Stimulated activated CD4-positive, alpha-beta T cell treated with anti-CD3 and anti-CD28 coated beads, Interleukin-1b, Interleukin-23, amount 100 ng/mL, for 24 hours (primary cell): ENCODE measurements around the gene EMP2.
"Not testable (repeated sequence)": the region's sequence is repeated elsewhere in the genome, so short reads cannot be mapped to it uniquely, and the experiment has no call there.

ENCODE experiments used
- DNase-seq, 4 experiments: peaks; one replicate each; pipeline ENCODE4 v3.0.0-alpha.2; 2020; ENCODE audit warnings: low read depth in 4 of 4, low spot score in 1 of 4

Gene EMP2, protein sequence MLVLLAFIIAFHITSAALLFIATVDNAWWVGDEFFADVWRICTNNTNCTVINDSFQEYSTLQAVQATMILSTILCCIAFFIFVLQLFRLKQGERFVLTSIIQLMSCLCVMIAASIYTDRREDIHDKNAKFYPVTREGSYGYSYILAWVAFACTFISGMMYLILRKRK

GRCh38 chr16:10579965-10580882 lies at the start of gene EMP2:
EMP2 (minus strand) TSS chr16:10580598; CDS start chr16:10547617, 32,981 bp downstream.
- no peak for DNase-seq

GRCh38 chr16:10629592-10629963 lies 49.2 kb upstream of the EMP2 start:
- no peak for DNase-seq

- no peak for DNase-seq
Measured at GRCh38 chr16:10625595-10626357, 45.4 kb upstream of the EMP2 start.

GRCh38 chr16:10624527-10624926 lies 44.1 kb upstream of the EMP2 start:
- DNase-seq: no peak

DNA sequence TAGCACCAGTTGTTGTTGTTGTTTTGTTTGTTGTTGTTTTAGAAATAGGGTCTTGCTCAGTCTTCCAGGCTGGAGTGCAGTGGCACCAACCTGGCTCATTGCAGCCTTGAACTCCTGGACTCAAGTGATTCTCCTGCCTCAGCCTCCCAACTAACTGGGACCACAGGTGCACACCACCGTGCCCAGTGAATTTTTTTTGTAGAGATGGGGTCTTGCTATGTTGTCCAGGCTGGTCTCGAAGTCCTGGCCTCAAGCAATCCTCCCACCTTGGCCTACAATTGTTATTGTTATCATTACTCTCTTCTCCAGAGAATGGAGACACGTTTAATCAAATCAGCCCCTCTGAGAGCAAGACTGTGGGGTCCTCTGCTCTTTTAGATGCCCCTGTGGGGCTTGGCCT lies 42.7 kb upstream of the EMP2 start:
- no peak for DNase-seq

DNA sequence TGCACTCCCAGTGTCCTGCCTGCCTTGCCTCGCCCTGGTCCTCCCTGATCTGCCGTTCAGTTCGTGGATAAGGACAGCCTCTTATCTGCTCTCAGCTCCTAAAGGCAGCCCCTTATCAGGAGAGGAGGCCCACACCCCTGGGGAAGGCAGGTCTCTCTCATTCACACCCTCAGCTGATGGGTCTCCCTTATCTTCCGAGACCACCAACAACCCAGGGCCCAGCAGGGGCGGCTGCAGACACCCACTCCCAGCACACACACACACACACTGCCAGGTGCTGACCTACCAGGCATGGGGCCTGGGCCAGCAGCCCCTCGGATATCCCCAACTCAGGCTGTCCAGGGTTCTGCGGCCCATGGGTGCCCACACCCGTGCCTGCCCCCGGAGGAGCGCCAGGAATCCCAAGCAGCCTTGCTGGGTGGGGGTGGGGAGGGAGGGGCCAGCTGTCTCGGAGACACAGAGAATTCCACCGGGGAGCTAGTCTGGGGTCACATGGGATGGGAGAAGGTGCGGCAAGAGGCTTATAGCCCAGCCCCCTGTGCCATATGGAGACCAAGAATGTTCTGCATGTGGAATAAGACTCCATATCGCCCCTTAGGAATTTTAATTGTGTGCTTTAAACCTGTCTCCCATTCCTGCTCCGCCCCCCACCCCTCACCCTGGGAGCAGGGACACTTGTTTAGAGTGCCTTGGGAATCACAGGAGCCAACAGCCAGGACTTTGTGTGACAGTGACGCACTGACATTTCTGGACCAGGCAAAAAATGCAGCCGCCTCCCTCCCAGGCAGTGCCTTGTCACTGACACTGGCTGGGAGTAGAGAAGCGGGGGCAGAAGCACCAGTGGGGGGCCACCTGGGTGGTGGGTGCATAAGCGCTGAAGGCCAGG lies 41.9 kb upstream of the EMP2 start:
- DNase-seq: no peak

DNA sequence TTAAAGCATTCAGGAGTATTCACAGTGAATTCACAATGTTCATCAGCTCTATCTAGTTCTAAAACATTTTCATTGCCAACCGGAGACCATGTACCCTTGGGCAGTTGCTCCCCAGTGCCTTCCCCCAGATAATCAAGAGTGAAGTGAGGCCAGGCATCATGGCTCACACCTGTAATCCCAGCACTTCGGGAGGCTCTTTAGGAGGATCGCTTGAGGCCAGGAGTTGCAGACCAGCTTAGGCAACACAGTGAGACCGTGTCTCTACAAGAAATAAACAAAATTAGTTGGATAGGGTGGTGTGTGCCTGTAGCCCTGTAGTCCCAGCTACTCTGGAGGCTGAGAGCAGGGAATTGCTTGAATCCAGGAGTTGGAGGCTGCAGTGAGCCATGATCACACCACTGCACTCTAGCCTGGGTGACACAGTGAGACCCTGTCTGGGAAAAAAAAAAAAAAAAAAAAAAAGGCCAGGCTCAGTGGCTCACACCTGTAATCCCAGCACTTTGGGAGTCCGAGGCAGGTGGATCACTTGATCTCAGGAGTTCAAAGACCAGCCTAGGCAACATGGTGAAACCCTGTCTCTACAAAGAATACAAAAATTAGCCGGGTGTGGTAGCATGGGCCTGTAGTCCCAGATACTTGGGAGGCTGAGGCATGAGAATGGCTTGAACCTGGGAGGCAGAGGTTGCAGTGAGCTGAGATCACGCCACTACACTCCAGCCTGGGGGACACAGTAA lies 41.0 kb upstream of the EMP2 start:
- DNase-seq: not testable (repeated sequence)

- no peak for DNase-seq
Measured at GRCh38 chr16:10620120-10620519, 39.7 kb upstream of the EMP2 start.

DNA sequence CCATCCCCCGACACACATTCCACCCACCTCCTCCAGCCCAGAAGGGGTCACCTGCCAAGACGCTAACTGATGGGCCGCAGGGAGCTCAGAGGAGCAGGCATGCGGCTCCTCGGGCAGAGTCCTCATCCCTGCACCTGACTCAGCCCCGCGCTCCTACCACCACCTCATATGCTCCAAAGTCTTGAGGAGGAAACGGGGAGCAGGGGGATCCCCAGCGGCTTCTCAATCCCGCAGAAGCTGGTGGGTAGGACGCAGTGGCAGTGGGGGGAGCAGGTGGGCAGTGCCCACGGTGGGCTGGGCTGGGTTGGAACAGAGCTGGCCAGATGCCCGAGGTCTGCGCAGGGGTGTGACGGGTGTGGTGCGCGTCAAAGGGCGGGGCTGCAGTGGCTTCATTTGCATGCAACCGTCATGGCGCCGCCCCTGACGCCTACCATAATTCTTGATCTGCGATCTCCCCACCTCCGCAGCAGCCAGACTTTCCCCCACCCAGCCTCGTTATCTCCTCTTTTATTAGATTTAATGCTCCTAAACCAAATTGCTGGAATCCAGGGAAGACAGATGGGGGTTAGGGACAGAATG lies 39.0 kb upstream of the EMP2 start:
- peak in 1 of 4 experiments; percentile 7 for DNase-seq

- no peak for DNase-seq
Measured at GRCh38 chr16:10618710-10619209, 38.4 kb upstream of the EMP2 start.

DNA sequence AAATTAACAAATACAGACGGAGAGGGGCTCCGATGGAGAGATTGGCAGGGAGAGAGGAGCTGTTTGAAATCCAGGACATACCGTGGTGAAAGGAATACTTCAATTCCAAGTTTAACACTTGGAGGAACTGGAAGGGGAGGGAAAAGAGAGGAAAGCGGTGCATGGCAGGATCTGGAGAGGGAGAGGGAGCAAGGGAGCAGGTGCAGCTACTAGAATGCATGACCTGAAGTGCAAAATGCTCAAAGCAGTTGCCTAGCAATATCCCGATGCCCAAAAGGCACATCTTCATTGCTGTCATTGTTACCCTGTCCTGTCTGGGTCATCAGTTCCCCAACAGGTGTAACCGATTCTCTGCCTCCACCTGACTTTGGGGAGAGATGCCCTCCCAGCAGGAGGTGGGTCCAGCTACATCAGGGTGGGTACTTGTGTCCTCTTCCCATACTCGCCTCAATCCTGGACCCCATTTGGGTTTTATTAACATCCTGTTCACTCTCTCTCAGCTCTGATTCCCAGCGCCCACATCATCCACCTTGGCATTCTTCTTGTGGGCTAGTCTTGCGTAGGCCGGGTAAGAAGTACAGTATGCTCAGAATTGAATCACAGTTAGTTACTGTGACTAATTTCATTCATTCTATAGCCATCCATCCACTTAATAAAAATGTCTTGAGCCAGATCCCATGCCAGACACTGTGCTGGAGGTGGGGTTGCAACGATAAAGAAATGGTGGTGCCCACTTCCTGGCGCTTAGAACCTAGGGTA lies 37.4 kb upstream of the EMP2 start:
- no peak for DNase-seq

DNA sequence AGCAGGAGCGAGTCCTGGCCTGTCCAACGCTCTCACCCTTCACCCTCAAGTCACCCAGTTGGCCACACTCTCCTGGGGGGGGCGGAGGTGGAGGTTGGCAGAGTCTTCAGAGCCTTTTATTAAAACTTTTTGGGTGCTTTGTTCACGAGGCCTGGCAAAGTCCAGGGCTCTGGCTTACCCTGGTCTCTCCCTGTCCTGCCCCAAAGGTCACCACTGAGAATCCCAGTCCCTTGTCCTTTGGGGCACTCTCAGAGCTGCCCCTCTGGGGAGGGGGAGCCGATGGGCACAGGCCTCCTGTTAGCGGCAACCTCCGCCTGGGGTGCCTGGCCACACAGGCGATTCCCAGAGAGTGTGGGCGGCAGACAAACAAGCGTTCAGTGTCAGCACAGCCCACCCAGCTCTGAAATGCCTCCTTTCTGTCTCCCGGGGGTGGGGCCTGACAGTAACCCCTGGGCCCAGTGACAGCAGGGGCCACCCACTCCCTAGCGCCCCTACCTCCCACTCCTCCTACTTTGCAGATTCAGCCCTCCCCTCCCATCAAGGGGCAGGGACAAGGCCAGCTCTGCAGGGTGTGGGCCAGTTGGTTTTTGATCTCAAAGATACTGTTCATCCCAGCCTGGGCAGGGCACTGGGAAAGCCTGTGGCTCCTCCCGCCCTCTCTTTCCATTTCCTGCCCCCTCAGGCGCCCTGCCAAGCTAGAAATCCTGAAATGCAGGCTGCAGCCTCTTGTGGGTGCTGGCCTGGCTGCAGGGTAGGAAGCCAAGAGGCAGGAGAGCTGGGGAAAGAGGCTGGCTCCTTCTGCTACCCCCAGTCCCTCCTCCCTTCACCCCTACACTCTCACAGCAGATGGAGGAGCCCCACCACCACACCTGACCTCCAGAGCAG lies 36.6 kb upstream of the EMP2 start:
- DNase-seq: no peak

- DNase-seq: no peak
Measured at GRCh38 chr16:10616419-10616755, 36.0 kb upstream of the EMP2 start.

DNA sequence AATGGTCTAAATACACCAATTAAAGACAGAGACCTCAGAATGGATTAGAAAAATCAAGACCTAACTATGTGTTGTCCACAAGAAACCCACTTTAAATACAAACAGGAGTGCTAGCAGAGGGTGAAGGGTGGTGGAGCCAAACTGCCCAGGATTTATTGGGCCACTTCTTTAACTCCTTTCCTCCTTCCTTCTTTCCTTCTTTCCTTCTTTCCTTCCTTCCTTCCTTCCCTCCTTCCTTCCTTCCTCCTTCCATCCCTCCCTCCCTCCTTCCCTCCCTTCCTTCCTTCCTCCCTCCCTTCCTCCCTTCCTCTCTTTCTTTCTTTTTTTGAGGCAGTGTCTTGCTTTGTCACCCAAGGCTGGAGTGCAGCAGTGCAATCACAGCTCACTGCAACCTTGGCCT lies 34.3 kb upstream of the EMP2 start:
- DNase-seq: no peak

DNA sequence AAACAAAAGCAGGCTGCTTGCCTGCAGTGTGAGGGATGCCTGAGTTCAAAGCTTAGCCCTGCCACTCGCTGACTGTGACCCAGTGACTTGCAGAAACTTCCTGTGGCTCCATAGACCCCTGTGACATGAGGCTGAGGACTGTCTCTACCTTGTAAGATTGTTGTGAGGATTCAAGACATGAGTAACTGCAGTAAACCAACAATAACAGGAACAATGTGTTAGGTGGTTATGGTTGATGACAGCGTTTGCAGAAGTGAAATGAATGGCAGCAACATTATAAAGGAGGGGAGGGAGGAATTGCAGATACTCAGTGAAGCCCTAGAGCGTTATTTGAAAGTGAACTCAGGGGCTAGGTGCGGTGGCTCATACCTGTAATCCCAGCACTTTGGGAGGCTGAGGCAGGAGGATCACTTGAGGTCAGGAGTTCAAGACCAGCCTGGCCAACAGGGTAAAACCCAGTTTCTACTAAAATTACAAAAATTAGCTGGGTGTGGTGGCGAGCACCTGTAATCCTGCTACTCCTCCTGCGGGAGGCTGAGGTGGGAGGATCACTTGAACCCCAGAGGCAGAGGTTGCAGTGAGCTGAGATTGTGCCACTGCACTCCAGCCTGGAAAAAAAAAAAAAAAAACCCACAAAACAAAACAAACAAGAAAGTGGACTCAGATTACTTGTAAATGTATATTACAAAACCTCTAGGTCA lies 33.5 kb upstream of the EMP2 start:
- DNase-seq: no peak

DNA sequence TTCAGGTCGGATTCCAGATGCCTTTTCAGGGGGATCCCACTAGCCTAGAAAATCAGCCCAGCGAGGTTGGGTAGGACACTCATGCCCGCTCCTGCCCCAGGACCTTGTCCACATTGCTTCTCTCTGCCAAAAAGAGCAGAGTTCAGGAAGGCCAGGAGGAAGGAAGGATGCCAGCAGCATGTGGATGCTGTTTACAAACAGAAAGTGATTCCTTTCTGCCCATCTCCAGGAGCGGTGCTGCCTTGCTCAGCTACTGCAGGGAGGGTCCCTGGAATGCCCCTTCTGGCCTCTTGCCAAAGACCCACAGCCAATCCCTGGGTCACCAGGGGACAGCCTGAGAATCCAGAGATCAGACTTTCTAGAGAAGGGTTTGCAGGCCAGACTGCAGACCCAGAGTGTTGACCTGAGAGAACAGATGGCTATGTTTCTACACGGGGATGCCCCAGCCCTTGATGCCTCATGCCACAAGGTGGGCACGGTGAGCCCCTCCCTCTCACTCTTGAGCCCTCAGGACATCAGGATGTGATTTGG lies 32.3 kb upstream of the EMP2 start:
- DNase-seq: no peak

GRCh38 chr16:10611825-10612342 lies 31.5 kb upstream of the EMP2 start:
- no peak for DNase-seq
